MV-4-11 (cell line): Measurements from ENCODE around the gene ZC3H13.
A peak's percentile ranks its signal among the peaks of the same experiment; 100 is the strongest.

Experiments
- DNase-seq: peaks from one replicate; lab custom pipeline; 2025; lab: John Stamatoyannopoulos, UW

Gene ZC3H13

GRCh38 chr13:45940061-45940460 is 112.5 kb downstream of the ZC3H13 start:
- peak; percentile 29 for DNase-seq

GRCh38 chr13:45936621-45937020 is 115.9 kb downstream of the ZC3H13 start:
- no peak for DNase-seq

GRCh38 chr13:45934283-45934682 is 118.3 kb downstream of the ZC3H13 start:
- no peak for DNase-seq

- DNase-seq, result no peak
Observed at GRCh38 chr13:45933203-45933908, 119.2 kb downstream of the ZC3H13 start.

GRCh38 chr13:45932676-45933075 is 119.9 kb downstream of the ZC3H13 start:
- DNase-seq, result peak; percentile 84

- no peak for DNase-seq
Observed at GRCh38 chr13:45932172-45932571, 120.4 kb downstream of the ZC3H13 start.

- no peak for DNase-seq
Observed at GRCh38 chr13:45931211-45931610, 121.3 kb downstream of the ZC3H13 start.

- DNase-seq, result no peak
Observed at GRCh38 chr13:45930177-45930576, 122.4 kb downstream of the ZC3H13 start.

- no peak for DNase-seq
Observed at GRCh38 chr13:45928843-45929242, 123.7 kb downstream of the ZC3H13 start.

GRCh38 chr13:45928176-45928575 is 124.4 kb downstream of the ZC3H13 start:
- DNase-seq, result no peak

GRCh38 chr13:45926741-45927140 is 125.8 kb downstream of the ZC3H13 start:
- DNase-seq, result peak; percentile 21

GRCh38 chr13:45925151-45925550 is 127.4 kb downstream of the ZC3H13 start:
- DNase-seq, result no peak

- DNase-seq, result no peak
Observed at GRCh38 chr13:45921162-45921736, 131.3 kb downstream of the ZC3H13 start.

GRCh38 chr13:45918597-45918996 is 133.9 kb downstream of the ZC3H13 start:
- no peak for DNase-seq

- no peak for DNase-seq
Observed at GRCh38 chr13:45917019-45917418, 135.5 kb downstream of the ZC3H13 start.

GRCh38 chr13:45915686-45916439 is 136.7 kb downstream of the ZC3H13 start:
- DNase-seq, result no peak

GRCh38 chr13:45909673-45910072 is 142.9 kb downstream of the ZC3H13 start:
- DNase-seq, result no peak

- DNase-seq, result no peak
Observed at GRCh38 chr13:45909089-45909488, 143.5 kb downstream of the ZC3H13 start.

- no peak for DNase-seq
Observed at GRCh38 chr13:45907503-45907902, 145.0 kb downstream of the ZC3H13 start.
